GM12873 (cell line): ENCODE data around the gene ATP8B3.

Experiments
- TF ChIP-seq, protein P1 (sequence below): IDR thresholded peaks from 2 replicates; pipeline ENCODE4 v1.5.1; 2012; ENCODE audit warnings: low read depth, mild to moderate bottlenecking, moderate library complexity, low read length, control low read depth; ENCODE audit not compliant: insufficient read depth; ENCODE audit errors: missing control alignments

ATP8B3 gene

DNA sequence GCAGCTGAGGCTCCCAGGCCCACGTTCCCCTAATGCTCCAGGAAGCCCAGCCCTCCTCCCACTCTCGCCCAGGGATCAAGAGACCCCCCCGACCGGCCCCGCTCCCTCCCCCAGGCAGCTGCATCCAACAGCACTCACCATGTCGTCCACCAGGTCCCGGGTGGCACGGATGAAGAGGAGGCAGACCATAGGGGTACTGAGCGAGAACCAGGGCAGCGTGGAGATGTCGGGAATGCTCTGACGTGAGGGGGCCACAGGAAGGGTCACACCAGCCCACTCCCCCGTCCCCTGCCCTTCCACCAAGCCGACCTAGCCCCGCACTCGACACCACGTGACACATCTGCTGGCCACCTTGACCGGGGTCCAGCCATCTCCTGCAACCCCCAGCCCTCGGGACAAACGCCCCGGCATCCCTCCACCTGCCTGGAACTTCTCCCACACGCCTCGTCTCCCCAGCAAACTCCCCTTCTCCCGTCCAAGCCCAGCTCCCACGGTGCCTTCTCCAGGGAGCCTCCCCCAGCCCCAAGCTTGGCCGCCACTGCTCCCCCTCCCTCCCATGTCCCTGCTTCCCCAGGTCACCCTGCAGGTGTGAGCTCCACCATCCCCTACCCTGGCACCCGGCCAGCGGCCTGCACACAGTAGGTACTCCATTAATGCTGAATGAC, 4.9 kb downstream of the ATP8B3 start:
- TF ChIP-seq, protein P1, sequence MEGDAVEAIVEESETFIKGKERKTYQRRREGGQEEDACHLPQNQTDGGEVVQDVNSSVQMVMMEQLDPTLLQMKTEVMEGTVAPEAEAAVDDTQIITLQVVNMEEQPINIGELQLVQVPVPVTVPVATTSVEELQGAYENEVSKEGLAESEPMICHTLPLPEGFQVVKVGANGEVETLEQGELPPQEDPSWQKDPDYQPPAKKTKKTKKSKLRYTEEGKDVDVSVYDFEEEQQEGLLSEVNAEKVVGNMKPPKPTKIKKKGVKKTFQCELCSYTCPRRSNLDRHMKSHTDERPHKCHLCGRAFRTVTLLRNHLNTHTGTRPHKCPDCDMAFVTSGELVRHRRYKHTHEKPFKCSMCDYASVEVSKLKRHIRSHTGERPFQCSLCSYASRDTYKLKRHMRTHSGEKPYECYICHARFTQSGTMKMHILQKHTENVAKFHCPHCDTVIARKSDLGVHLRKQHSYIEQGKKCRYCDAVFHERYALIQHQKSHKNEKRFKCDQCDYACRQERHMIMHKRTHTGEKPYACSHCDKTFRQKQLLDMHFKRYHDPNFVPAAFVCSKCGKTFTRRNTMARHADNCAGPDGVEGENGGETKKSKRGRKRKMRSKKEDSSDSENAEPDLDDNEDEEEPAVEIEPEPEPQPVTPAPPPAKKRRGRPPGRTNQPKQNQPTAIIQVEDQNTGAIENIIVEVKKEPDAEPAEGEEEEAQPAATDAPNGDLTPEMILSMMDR, result no peak

DNA sequence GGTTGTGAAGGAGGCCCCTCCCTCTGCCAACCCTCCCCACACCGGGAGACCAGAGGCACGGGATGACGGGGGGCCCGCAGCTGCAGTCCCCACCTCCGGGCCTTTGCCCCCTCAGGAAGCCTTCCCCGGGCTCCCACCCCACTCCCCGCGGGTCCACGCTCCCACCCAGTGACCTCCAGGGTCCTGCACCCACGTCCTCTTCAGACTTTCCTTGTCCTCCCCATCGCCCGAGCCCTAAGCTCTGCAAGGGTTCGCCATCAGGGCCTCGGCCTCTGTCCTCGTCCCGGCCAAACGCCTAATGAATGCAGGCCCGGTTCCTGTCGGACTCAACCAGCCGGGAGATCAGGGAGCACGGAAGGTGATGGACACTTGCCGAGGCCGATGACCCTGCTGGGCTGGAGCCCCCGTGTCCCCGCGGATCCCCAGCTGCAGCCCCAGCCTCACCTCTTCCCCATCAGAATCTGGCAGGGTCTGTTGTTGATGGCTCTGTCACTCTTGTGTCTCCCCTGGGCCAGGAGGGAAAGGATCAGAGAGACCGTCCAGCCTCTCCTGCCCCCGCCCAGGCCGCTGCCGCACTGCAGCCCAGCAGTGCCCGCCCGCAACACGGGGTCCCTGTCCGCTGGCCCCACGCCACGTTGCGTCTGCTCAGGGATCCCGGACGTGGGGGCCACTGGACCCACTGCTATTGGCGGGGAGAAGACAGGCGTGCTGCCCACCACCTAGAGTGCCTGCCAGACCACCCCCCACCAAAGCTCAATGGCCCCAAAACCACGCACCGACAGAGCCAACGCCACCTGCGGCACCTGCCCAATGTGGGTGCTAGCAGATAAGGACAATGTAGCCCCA, 5.7 kb downstream of the ATP8B3 start:
- TF ChIP-seq, protein P1, result no peak

DNA sequence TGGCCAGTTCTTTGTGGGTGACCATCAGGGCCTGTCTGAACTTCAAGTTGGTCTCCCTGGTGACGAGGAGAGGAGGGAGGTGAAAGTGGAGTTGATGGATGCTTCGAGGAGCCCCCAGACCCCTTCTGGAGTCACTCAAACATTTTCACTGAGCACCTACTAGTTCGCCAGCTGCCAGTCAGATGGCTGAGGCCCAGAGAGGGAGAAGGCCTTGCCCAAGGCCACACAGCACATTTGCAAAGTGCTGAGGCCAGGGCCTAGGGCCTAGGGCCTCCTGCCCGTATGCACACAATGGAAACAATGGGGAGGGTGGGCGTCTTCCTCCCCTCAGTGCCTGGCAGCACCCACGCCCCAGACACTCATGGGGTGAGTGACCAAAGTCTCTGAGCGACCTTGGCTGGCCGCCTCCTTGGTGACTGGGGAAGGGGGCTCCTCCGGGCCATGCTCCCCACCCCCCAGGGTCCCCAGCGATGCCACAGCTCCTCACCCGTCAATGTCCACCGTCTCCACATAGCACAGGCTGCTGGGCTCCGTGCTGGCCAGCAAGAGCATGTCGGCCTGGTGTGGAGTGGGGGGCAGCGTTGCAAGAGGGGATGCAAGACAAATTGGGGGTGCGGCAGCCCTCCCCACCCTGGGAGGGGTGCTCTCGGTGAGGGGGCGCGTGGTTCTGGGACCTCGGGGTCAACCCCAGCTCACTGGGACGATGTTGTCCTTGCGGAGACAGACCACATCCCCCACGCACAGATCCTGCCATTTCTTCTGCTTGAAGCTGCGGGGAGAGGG, 6.5 kb downstream of the ATP8B3 start:
- TF ChIP-seq, protein P1, result no peak

DNA sequence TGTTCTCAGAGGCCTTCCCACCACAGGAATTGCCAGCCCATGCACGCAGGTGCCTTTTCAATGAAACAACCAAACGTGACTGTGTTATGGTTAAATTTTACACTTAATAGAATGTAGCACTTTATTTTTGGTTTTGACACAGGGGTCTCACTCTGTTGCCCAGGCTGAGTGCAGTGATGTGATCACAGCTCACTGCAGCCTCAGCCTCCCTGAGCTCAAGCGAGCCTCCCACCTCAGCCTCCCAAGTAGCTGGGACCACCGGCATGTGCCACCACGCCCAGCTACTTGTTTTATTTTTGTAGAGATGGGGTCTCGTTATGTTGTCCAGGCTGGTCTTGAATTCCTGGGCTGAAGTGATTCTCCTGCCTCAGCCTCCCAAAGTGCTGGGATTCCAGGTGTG, 7.2 kb downstream of the ATP8B3 start:
- TF ChIP-seq, protein P1, result no peak

DNA sequence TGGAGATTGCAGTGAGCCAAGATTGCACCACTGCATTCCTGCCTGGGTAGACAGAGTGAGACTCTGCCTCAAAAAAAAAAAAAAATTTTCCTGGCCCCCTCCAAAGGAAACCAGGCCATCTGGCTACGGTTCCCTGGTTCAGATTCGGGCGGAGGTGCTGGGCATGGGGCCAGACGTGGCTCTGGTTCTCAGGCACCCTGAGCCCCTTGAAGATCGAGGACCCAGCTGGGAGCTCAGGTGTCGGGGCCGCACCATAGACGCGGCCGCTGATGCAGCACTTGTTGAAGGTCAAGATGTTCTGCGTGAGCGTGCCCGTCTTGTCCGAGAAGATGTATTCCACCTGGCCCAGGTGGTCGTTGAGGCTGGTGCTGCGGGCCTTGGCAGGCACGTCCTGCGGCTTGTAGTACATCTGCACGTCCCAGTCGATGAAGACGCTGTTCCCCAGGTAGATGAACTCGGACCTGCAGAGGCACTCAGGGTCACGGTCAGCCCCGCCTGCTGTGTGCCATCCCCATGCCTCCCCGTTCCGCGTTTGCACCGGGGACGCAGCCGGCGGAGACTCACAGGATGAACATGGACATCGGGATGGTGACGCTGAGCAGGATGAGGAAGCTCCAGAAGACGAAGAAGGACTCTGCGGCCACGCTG, 12.3 kb downstream of the ATP8B3 start:
- TF ChIP-seq, protein P1, result no peak

DNA sequence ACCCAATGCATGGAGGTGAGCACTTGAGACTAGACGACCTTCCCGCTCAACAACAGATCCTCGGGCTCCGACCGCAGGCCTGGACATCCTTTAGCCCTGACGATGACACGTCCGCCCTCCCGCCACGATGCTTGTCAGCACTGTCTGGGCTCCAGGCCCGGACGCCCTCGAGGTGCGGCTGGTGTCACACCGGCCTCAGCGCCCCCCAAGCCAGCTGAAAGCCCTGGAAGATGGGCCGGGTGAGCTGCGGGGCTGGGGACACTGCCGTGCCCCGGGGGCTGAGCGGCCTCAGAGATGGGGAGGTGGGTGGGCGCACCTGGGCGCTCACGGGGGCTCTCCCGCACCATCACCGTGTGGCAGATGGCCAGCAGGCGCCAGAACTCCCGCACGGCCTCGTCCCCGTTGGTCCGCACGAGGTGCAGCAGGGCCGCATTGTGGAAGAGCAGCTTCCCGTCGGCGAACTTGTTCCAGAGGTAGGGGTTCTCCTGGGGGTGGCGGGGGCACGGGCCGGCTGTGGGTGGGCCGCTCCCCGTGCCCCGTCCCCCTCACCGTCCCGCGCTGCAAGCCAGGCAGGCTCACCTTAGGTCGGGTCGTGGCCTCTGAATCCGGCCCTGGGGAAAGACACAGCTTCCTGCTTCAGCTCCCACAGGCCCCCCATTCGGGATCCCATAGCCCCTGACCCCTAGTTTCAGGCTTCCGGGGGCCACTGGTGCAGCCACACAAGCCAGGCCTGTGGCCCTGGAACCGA, 15.5 kb downstream of the ATP8B3 start:
- TF ChIP-seq, protein P1, result no peak
